HCT116 (cell line): ENCODE measurements around the gene POLR1B. TPM values are rescaled to one million over a fixed set of nuclear protein-coding genes. Genes with fewer than 3 reads are reported as not detected.

ENCODE experiments used
- ATAC-seq: fragments of 200-7000 bp; cut with Tn5 transposase; 2 replicates; pipeline ENCODE4 v1.9.1; 2020; ENCODE audit warnings: mild to moderate bottlenecking, moderate library complexity
- BruUV-seq: library from RNA; stranded (reverse); fragments of 400-500 nt; replicated peaks from 2 replicates; lab custom pipeline; 2021; lab: Mats Ljungman, UMichigan
- CTCF ChIA-PET: fragments of 300-600 bp; sonication (Branson Sonifier 250); formaldehyde crosslinking; loops from one replicate; lab custom pipeline; 2021; ENCODE audit warnings: antibody characterized with exemption; lab: Charles Lee
- POLR2A ChIA-PET: fragments of 300-600, 350-600 bp; sonication (Branson Sonifier 250); formaldehyde crosslinking; loops from one replicate; lab custom pipeline; 2021; ENCODE audit warnings: antibody characterized with exemption; lab: Charles Lee
- RAD21 ChIA-PET, 2 experiments: fragments of 300-600 bp; sonication (Branson Sonifier 250); formaldehyde crosslinking; loops; one replicate each; lab custom pipeline; 2023; ENCODE audit warnings: low total read pairs in 2 of 2; ENCODE audit not compliant: uncharacterized antibody in 2 of 2, unreplicated experiment in 2 of 2, low non-redundant PET in 1 of 2; lab: Charles Lee
- DNase-seq: peaks from one replicate; pipeline ENCODE4 v3.0.0-alpha.2; 2010; ENCODE audit warnings: low read depth, low spot score
- H2AFZ ChIP-seq: fragments of 200-600 bp; shearing (Covaris generic), sonication (generic); 2 replicates; pipeline ENCODE4 v1.6.1; 2017; ENCODE audit warnings: low read depth, mixed run types, mixed read lengths, antibody characterized with exemption, low read length; ENCODE audit not compliant: poor library complexity, severe bottlenecking
- H3K27ac ChIP-seq: 2 replicates; pipeline ENCODE4 v1.5.1; 2012; ENCODE audit warnings: low read depth, low read length
- H3K27me3 ChIP-seq: fragments of 200-600 bp; sonication (generic); 2 replicates; pipeline ENCODE4 v1.6.1; 2016; ENCODE audit warnings: mixed run types, low read length, mixed read lengths; ENCODE audit not compliant: insufficient read depth
- H3K36me3 ChIP-seq, 2 experiments: fragments of 200-500 bp in 1 of 2; fragments of 200-600 bp in 1 of 2; sonication (Bioruptor generic) in 1 of 2; sonication (generic) in 1 of 2; 2 replicates each; pipeline versions ENCODE4 v1.5.1 to v1.6.1; 2014 to 2016; ENCODE audit warnings: low read length in 2 of 2, inconsistent platforms in 1 of 2, mixed read lengths in 1 of 2, mixed run types in 1 of 2; ENCODE audit not compliant: insufficient read depth in 2 of 2, control insufficient read depth in 1 of 2
- H3K4me1 ChIP-seq, 2 experiments: fragments of 200-600 bp in 1 of 2; sonication (generic) in 1 of 2; 2 replicates each; pipeline versions ENCODE4 v1.5.1 to v1.6.1; 2012 to 2017; ENCODE audit warnings: low read length in 2 of 2, inconsistent platforms in 1 of 2, mild to moderate bottlenecking in 1 of 2, mixed read lengths in 1 of 2, mixed run types in 1 of 2, moderate library complexity in 1 of 2; ENCODE audit not compliant: insufficient read depth in 2 of 2, control insufficient read depth in 1 of 2
- H3K4me2 ChIP-seq: fragments of 200-600 bp; sonication (generic); 2 replicates; pipeline ENCODE4 v1.6.1; 2017; ENCODE audit warnings: mixed run types, low read length, mixed read lengths
- H3K4me3 ChIP-seq, 2 experiments: fragments of 200-600 bp in 1 of 2; sonication (generic) in 1 of 2; replicated peaks in 1 of 2; 2 replicates each; pipeline ENCODE4 v1.5.1; 2011 to 2016; ENCODE audit warnings: low read length in 2 of 2, control low read depth in 1 of 2, low read depth in 1 of 2, mild to moderate bottlenecking in 1 of 2, mixed read lengths in 1 of 2, mixed run types in 1 of 2
- H3K79me2 ChIP-seq: fragments of 200-600 bp; sonication (generic); 2 replicates; pipeline ENCODE4 v1.6.1; 2017; ENCODE audit warnings: mild to moderate bottlenecking, mixed run types, low read length, moderate library complexity, mixed read lengths; ENCODE audit not compliant: insufficient read depth
- H3K9ac ChIP-seq: fragments of 200-600 bp; sonication (generic); 2 replicates; pipeline ENCODE4 v1.6.1; 2016; ENCODE audit warnings: low read length, mixed read lengths
- H3K9me2 ChIP-seq: fragments of 200-600 bp; sonication (generic), shearing (Covaris generic); 2 replicates; pipeline ENCODE4 v1.6.1; 2017; ENCODE audit warnings: mixed run types, mild to moderate bottlenecking, moderate library complexity; ENCODE audit not compliant: insufficient read depth
- H3K9me3 ChIP-seq, 2 experiments: fragments of 200-500 bp in 1 of 2; fragments of 200-600 bp in 1 of 2; sonication (Bioruptor generic) in 1 of 2; sonication (generic) in 1 of 2; 2 replicates each; pipeline ENCODE4 v1.6.1; 2014 to 2017; ENCODE audit warnings: low read length in 2 of 2, mixed read lengths in 2 of 2, inconsistent platforms in 1 of 2, low read depth in 1 of 2, mild to moderate bottlenecking in 1 of 2, mixed run types in 1 of 2, moderate library complexity in 1 of 2; ENCODE audit not compliant: control insufficient read depth in 1 of 2, insufficient read depth in 1 of 2
- H4K20me1 ChIP-seq: fragments of 200-600 bp; sonication (generic), shearing (Covaris generic); 2 replicates; pipeline ENCODE4 v1.6.1; 2017; ENCODE audit warnings: mixed run types, mild to moderate bottlenecking, moderate library complexity; ENCODE audit not compliant: insufficient read depth
- EGR1 ChIP-seq: IDR thresholded peaks from 2 replicates; pipeline ENCODE4 v1.6.1; 2012; ENCODE audit warnings: low read depth
- POLR2A ChIP-seq: IDR thresholded peaks from 2 replicates; pipeline ENCODE4 v1.7.0; 2011; ENCODE audit warnings: borderline replicate concordance; ENCODE audit not compliant: insufficient read depth, insufficient read length; ENCODE audit errors: extremely low read depth
- POLR2AphosphoS5 ChIP-seq: IDR thresholded peaks from 2 replicates; pipeline ENCODE4 v1.6.1; 2011; ENCODE audit warnings: mild to moderate bottlenecking, low read depth, low read length, moderate library complexity
- RAD21 ChIP-seq: IDR thresholded peaks from 2 replicates; pipeline ENCODE4 v1.6.1; 2012; ENCODE audit warnings: low read depth, mild to moderate bottlenecking
- SIN3A ChIP-seq: IDR thresholded peaks from 2 replicates; pipeline ENCODE4 v1.6.1; 2012; ENCODE audit warnings: low read depth
- SP1 ChIP-seq: IDR thresholded peaks from 2 replicates; pipeline ENCODE4 v1.6.1; 2012; ENCODE audit warnings: low read depth
- TCF7L2 ChIP-seq: IDR thresholded peaks from 2 replicates; pipeline ENCODE4 v1.7.0; 2011; ENCODE audit warnings: borderline replicate concordance, inconsistent platforms; ENCODE audit not compliant: insufficient read depth, insufficient read length; ENCODE audit errors: extremely low read depth
- intact Hi-C: fragments of 100-400 bp; cut with micrococcal nuclease; formaldehyde crosslinking; loops from 2 replicates; pipeline ENCODE4 v1.10.0; 2022
- total RNA-seq: library from RNA; stranded (reverse); gene quantifications from one replicate; pipeline ENCODE4 v1.2.1, GENCODE V29; 2021; ENCODE audit not compliant: unreplicated experiment
- TF ChIP-seq, protein P1 (sequence below), 3 experiments: fragments of 200-600 bp in 1 of 3; sonication (generic) in 1 of 3; IDR thresholded peaks in 2 of 3; conservative IDR thresholded peaks in 1 of 3; 2 replicates each; pipeline ENCODE4 v1.5.1; 2012 to 2017; ENCODE audit warnings: low read depth in 2 of 3, low read length in 2 of 3, antibody characterized with exemption in 1 of 3, borderline replicate concordance in 1 of 3, control low read depth in 1 of 3, mild to moderate bottlenecking in 1 of 3, mixed read lengths in 1 of 3, mixed run types in 1 of 3, moderate library complexity in 1 of 3; ENCODE audit not compliant: insufficient read depth in 1 of 3

POLR1B gene
- total RNA-seq, 1 experiment from 2014 or later = 57.7 TPM

DNA sequence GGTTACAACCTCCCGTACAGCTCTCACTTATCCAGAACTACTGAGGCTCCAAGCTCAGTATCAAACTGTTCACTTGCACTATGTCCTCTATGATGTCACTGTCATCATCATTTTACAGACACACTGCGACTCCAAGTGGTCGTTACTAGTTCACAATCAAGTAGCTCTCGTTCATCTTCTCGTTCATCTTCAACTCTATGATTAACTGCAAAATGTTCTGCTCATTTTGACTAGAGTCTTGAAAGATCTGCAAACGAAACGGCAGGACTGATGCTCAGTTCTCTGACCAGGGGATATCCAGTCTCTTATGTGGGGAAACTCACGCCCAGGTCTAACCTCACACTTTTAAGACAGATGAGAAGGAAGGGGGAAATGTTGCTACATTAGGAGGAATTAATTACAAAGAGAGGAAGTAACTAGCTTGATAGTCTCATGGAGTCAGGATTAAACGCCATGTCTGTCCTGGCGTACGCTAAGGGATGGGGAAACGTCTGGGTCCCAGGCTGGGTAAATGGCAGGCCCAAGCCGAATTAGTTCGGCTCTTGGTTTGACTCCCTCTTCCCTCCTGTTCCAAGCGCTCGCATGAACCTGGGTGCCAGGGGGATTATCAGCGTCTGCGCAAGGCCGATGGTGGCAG, 41.4 kb downstream of the POLR1B start:
- intact Hi-C loops = loop anchor here (2.0 to 5.0 kb wide), 5 partner anchors 103 to 696 kb away; partner anchors contain the start of genes TMEM87B and ZC3H8
- Histone ChIP-seq H4K20me1 (no peaks in the 10 kb centered on the region), H3K9me2 (no peaks in the 10 kb centered on the region), H2AFZ (peak overlapping the region; percentile 60), H3K9me3 (no peaks in the 10 kb centered on the region), H3K4me1 (peaks cover 15 to 28% of the 10 kb centered on the region in 2 experiments), H3K79me2 (peaks cover 13% of the 10 kb centered on the region), H3K36me3 (0 out of 4 replicates have a peak, but pooled peaks cover 0 to 2% of the 10 kb centered on the region in 2 experiments), H3K4me3 (peak overlapping the region; percentile 89 to 91), H3K27me3 (no peaks in the 10 kb centered on the region), H3K4me2 (peak overlapping the region; percentile 87), H3K9ac (peak overlapping the region; percentile 85), H3K27ac (peak overlapping the region; percentile 96)
- RAD21 ChIA-PET = interaction anchor here in 1 of 2 experiments (0.7 to 1.1 kb wide), 3 partner anchors 141 to 699 kb away, joined by 3 to 4 read pairs (median 4); no protein-coding TSS in a partner anchor
- BruUV-seq = TSS peak; percentile 86
- CTCF ChIA-PET = interaction anchor here (0.9 to 3.1 kb wide), 5 partner anchors 101 to 462 kb away, joined by 3 to 29 read pairs (median 3); no protein-coding TSS in a partner anchor
- ATAC-seq (peak; percentile 10; the same call in 1 of the 2 replicates), DNase-seq (peak; percentile 59)
- TF ChIP-seq SIN3A (0 out of 2 replicates have a peak, but pooled peaks have one; percentile 27), EGR1 (no peak), TCF7L2 (no peak), RAD21 (peak; percentile 59), SP1 (0 out of 2 replicates have a peak, but pooled peaks have one; percentile 16), POLR2A (peak; percentile 21), POLR2AphosphoS5 (peak; percentile 25; the same call in 1 of the 2 replicates)
- TF ChIP-seq, protein P1, sequence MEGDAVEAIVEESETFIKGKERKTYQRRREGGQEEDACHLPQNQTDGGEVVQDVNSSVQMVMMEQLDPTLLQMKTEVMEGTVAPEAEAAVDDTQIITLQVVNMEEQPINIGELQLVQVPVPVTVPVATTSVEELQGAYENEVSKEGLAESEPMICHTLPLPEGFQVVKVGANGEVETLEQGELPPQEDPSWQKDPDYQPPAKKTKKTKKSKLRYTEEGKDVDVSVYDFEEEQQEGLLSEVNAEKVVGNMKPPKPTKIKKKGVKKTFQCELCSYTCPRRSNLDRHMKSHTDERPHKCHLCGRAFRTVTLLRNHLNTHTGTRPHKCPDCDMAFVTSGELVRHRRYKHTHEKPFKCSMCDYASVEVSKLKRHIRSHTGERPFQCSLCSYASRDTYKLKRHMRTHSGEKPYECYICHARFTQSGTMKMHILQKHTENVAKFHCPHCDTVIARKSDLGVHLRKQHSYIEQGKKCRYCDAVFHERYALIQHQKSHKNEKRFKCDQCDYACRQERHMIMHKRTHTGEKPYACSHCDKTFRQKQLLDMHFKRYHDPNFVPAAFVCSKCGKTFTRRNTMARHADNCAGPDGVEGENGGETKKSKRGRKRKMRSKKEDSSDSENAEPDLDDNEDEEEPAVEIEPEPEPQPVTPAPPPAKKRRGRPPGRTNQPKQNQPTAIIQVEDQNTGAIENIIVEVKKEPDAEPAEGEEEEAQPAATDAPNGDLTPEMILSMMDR (IDR thresholded peaks at IDR 0.05 in 2 of 3, conservative IDR thresholded peaks at IDR 0.05 in 1 of 3; ENCODE audit: borderline replicate concordance in 1 of 3, insufficient read depth in 1 of 3, low read depth in 2 of 3, low read length in 2 of 3) = peak in 2 of 3 experiments; percentile 37 to 42; a peak in 3 of 6 replicates
- POLR2A ChIA-PET = interaction anchor here (0.8 to 2.4 kb wide), 8 partner anchors 57 to 691 kb away, joined by 3 to 14 read pairs (median 4); partner anchors contain the start of gene SLC20A1
